K562 (cell line): ENCODE data around the gene CTNS. TPM values are rescaled to one million over a fixed set of nuclear protein-coding genes. Genes with fewer than 3 reads are reported as not detected.

Experiments
- BCL6 ChIP-seq: fragments of 250-450 bp; sonication (Bioruptor Pico); IDR thresholded peaks from 2 replicates; pipeline ENCODE4 v1.4.0; 2020
- BDP1 ChIP-seq: IDR thresholded peaks from 3 replicates; pipeline ENCODE4 v1.6.1; 2011; ENCODE audit not compliant: insufficient read length, insufficient read depth
- ETV6 ChIP-seq, 3 experiments: fragments of 150-350 bp in 1 of 3; sonication (generic) in 1 of 3; formaldehyde crosslinking in 1 of 3; IDR thresholded peaks; 2 replicates each; pipeline versions ENCODE4 v1.6.1 to v1.8.0; 2014 to 2022; ENCODE audit warnings: borderline replicate concordance in 2 of 3, low read depth in 2 of 3, antibody characterized with exemption in 1 of 3, low read length in 1 of 3, mild to moderate bottlenecking in 1 of 3, missing genetic modification reagents in 1 of 3
- FOXA1 ChIP-seq: fragments of 450-650 bp; IDR thresholded peaks from 2 replicates; pipeline ENCODE4 v1.6.1; 2016; ENCODE audit warnings: mild to moderate bottlenecking, borderline replicate concordance
- FOXJ3 ChIP-seq: sonication (generic); formaldehyde crosslinking; IDR thresholded peaks from 2 replicates; pipeline ENCODE4 v1.4.0; 2020; ENCODE audit warnings: mild to moderate bottlenecking, missing genetic modification reagents
- NR2C1 ChIP-seq, 2 experiments: fragments of 450-650 bp; IDR thresholded peaks; 2 replicates each; pipeline ENCODE4 v1.6.1; 2017; ENCODE audit warnings: mild to moderate bottlenecking in 2 of 2, antibody characterized with exemption in 1 of 2, inconsistent platforms in 1 of 2, missing compliant biosample characterization in 1 of 2, missing genetic modification characterization in 1 of 2
- RAD21 ChIP-seq, 2 experiments: fragments of 250-450 bp in 1 of 2; fragments of 450-650 bp in 1 of 2; sonication (Bioruptor Pico) in 1 of 2; formaldehyde crosslinking in 1 of 2; IDR thresholded peaks in 1 of 2; conservative IDR thresholded peaks in 1 of 2; 2 replicates each; pipeline versions ENCODE4 v1.4.0 to v1.8.0; 2020 to 2022; ENCODE audit warnings: mild to moderate bottlenecking in 2 of 2, moderate library complexity in 1 of 2
- SIRT6 ChIP-seq: IDR thresholded peaks from one replicate; pipeline ENCODE4 v1.6.1; 2012; ENCODE audit warnings: low read depth, mild to moderate bottlenecking, control low read depth, inconsistent platforms, low read length, moderate library complexity
- ZBTB1 ChIP-seq: sonication (generic); formaldehyde crosslinking; IDR thresholded peaks from 2 replicates; pipeline ENCODE4 v1.8.1; 2023; ENCODE audit warnings: missing genetic modification reagents, low read depth, mild to moderate bottlenecking, borderline replicate concordance
- ZNF445 ChIP-seq: fragments of 250-450 bp; sonication (Bioruptor Pico); IDR thresholded peaks from 2 replicates; pipeline ENCODE4 v1.4.0; 2020; ENCODE audit warnings: low read depth, mild to moderate bottlenecking, moderate library complexity
- ZNF589 ChIP-seq: fragments of 200-800 bp; sonication (Bioruptor generic); IDR thresholded peaks from 2 replicates; pipeline ENCODE4 v1.6.1; 2016; ENCODE audit warnings: low read depth, missing genetic modification characterization, missing compliant biosample characterization
- ZNF644 ChIP-seq: fragments of 200-800 bp; sonication (Bioruptor generic); IDR thresholded peaks from 2 replicates; pipeline ENCODE4 v1.6.1; 2016; ENCODE audit warnings: low read depth, missing genetic modification characterization, missing compliant biosample characterization
- polyA plus RNA-seq, 8 experiments: library from polyadenylated mRNA; depleted of rRNA in 4 of 8; stranded (reverse) in 5 of 8; unstranded in 3 of 8; fragments of >200 nt; fragmentation: Nextera tagmentation in 2 of 8; fragmentation: Illumina TruSeq in 1 of 8; extraction: Ambion mirVana in 2 of 8; extraction: Trizol in 1 of 8; gene quantifications; 2 replicates each; pipeline versions ENCODE4 v1.2.1 to v1.2.3, GENCODE V29; 2011 to 2014; ENCODE audit warnings: inconsistent platforms in 1 of 8, missing spikeins in 1 of 8
- total RNA-seq, 7 experiments: library from RNA; depleted of rRNA in 6 of 7; stranded (reverse); fragments of >200 nt in 6 of 7; fragmentation: Illumina TruSeq in 2 of 7; extraction: Trizol in 2 of 7; gene quantifications; 2 replicates each; pipeline versions ENCODE4 v1.2.1 to v1.2.3, GENCODE V29; 2011 to 2021; ENCODE audit warnings: low replicate concordance in 1 of 7
- TF ChIP-seq, protein P1 (sequence below): fragments of 250-450 bp; sonication (Bioruptor Pico); IDR thresholded peaks from 2 replicates; pipeline ENCODE4 v1.8.0; 2022; ENCODE audit warnings: moderate library complexity, mild to moderate bottlenecking, inconsistent platforms
- TF ChIP-seq, protein P2 (sequence below): fragments of 450-650 bp; IDR thresholded peaks from 2 replicates; pipeline ENCODE4 v1.6.1; 2016; ENCODE audit warnings: antibody characterized with exemption
- TF ChIP-seq, protein P3 (sequence below): fragments of 250-450 bp; sonication (Bioruptor Pico); IDR thresholded peaks from 2 replicates; pipeline ENCODE4 v1.4.0; 2020

Gene CTNS
- total and polyA plus RNA-seq, 9 of the 15 experiments (the other 6 are each of a cell fraction or from before 2014, with no cell fraction given): 0.66 to 8.4 (median 4.9) TPM

GRCh38 chr17:3639981-3640596 lies 3.5 kb downstream of the CTNS start (continued):
- TF ChIP-seq, protein P1, sequence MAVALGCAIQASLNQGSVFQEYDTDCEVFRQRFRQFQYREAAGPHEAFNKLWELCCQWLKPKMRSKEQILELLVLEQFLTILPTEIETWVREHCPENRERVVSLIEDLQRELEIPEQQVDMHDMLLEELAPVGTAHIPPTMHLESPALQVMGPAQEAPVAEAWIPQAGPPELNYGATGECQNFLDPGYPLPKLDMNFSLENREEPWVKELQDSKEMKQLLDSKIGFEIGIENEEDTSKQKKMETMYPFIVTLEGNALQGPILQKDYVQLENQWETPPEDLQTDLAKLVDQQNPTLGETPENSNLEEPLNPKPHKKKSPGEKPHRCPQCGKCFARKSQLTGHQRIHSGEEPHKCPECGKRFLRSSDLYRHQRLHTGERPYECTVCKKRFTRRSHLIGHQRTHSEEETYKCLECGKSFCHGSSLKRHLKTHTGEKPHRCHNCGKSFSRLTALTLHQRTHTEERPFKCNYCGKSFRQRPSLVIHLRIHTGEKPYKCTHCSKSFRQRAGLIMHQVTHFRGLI: no peak
- no peak for TF ChIP-seq ZBTB1
- TF ChIP-seq ZNF644: no peak
- TF ChIP-seq, protein P2, sequence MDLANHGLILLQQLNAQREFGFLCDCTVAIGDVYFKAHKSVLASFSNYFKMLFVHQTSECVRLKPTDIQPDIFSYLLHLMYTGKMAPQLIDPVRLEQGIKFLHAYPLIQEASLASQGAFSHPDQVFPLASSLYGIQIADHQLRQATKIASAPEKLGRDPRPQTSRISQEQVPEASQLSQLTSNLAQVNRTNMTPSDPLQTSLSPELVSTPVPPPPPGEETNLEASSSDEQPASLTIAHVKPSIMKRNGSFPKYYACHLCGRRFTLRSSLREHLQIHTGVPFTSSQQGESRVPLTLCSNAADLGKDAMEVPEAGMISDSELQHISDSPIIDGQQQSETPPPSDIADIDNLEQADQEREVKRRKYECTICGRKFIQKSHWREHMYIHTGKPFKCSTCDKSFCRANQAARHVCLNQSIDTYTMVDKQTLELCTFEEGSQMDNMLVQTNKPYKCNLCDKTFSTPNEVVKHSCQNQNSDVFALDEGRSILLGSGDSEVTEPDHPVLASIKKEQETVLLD: peak; percentile 50; the same call in 1 of the 2 replicates
- TF ChIP-seq, protein P3, sequence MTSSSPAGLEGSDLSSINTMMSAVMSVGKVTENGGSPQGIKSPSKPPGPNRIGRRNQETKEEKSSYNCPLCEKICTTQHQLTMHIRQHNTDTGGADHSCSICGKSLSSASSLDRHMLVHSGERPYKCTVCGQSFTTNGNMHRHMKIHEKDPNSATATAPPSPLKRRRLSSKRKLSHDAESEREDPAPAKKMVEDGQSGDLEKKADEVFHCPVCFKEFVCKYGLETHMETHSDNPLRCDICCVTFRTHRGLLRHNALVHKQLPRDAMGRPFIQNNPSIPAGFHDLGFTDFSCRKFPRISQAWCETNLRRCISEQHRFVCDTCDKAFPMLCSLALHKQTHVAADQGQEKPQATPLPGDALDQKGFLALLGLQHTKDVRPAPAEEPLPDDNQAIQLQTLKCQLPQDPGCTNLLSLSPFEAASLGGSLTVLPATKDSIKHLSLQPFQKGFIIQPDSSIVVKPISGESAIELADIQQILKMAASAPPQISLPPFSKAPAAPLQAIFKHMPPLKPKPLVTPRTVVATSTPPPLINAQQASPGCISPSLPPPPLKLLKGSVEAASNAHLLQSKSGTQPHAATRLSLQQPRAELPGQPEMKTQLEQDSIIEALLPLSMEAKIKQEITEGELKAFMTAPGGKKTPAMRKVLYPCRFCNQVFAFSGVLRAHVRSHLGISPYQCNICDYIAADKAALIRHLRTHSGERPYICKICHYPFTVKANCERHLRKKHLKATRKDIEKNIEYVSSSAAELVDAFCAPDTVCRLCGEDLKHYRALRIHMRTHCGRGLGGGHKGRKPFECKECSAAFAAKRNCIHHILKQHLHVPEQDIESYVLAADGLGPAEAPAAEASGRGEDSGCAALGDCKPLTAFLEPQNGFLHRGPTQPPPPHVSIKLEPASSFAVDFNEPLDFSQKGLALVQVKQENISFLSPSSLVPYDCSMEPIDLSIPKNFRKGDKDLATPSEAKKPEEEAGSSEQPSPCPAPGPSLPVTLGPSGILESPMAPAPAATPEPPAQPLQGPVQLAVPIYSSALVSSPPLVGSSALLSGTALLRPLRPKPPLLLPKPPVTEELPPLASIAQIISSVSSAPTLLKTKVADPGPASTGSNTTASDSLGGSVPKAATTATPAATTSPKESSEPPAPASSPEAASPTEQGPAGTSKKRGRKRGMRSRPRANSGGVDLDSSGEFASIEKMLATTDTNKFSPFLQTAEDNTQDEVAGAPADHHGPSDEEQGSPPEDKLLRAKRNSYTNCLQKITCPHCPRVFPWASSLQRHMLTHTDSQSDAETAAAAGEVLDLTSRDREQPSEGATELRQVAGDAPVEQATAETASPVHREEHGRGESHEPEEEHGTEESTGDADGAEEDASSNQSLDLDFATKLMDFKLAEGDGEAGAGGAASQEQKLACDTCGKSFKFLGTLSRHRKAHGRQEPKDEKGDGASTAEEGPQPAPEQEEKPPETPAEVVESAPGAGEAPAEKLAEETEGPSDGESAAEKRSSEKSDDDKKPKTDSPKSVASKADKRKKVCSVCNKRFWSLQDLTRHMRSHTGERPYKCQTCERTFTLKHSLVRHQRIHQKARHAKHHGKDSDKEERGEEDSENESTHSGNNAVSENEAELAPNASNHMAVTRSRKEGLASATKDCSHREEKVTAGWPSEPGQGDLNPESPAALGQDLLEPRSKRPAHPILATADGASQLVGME (CRISPR knock-in tag): no peak
- TF ChIP-seq ZNF589 (CRISPR knock-in tag): no peak
- no peak for TF ChIP-seq FOXJ3
- no peak for TF ChIP-seq ZNF445 (CRISPR knock-in tag)
- no peak for TF ChIP-seq BDP1
- TF ChIP-seq FOXA1: no peak
- peak; percentile 48 for TF ChIP-seq NR2C1 (IDR thresholded peaks at IDR 0.05)
- TF ChIP-seq NR2C1 (tag; IDR thresholded peaks at IDR 0.05): no peak; the same call in 1 of the 2 replicates
- TF ChIP-seq BCL6 (CRISPR knock-in tag): no peak
- TF ChIP-seq ETV6 (IDR thresholded peaks at IDR 0.05; ENCODE audit: borderline replicate concordance in 1 of 2, low read depth in 2 of 2, low read length in 1 of 2): no peak; a peak in 1 of 4 replicates
- no peak for TF ChIP-seq ETV6 (CRISPR knock-in tag; IDR thresholded peaks at IDR 0.05; ENCODE audit: borderline replicate concordance)
- TF ChIP-seq SIRT6: no peak
- peak in 1 of 2 experiments; percentile 24; a peak in 1 of 4 replicates for TF ChIP-seq RAD21 (CRISPR knock-in tag; conservative IDR thresholded peaks at IDR 0.05 in 1 of 2, IDR thresholded peaks at IDR 0.05 in 1 of 2)
